HEK293T (cell line): ENCODE data around the gene ALKBH3.

ENCODE experiments used
- BHLHE40 ChIP-seq: fragments of 450-650 bp; IDR thresholded peaks from 2 replicates; pipeline ENCODE4 v1.6.1; 2016; ENCODE audit warnings: mild to moderate bottlenecking, moderate library complexity, borderline replicate concordance
- CTBP1 ChIP-seq: fragments of 450-650 bp; IDR thresholded peaks from 2 replicates; pipeline ENCODE4 v1.6.1; 2016; ENCODE audit warnings: borderline replicate concordance
- FOXK2 ChIP-seq: fragments of 450-650 bp; IDR thresholded peaks from 2 replicates; pipeline ENCODE4 v1.6.1; 2016; ENCODE audit warnings: mild to moderate bottlenecking
- NFRKB ChIP-seq: fragments of 450-650 bp; IDR thresholded peaks from 2 replicates; pipeline ENCODE4 v1.6.1; 2016; ENCODE audit warnings: mild to moderate bottlenecking, moderate library complexity
- SP1 ChIP-seq: fragments of 450-650 bp; IDR thresholded peaks from 2 replicates; pipeline ENCODE4 v1.6.1; 2017
- ZNF384 ChIP-seq: fragments of 450-650 bp; IDR thresholded peaks from 2 replicates; pipeline ENCODE4 v1.6.1; 2016

- TF ChIP-seq FOXK2 (no peak), CTBP1 (no peak), NFRKB (no peak), BHLHE40 (no peak), ZNF384 (no peak), SP1 (no peak)
These were observed 26.9 kb upstream of the ALKBH3 start for GRCh38 chr11:43853781-43854180.
